NCI-H1436 (cell line): ENCODE results near the gene ST3GAL6.

Source experiments
- DNase-seq: peaks from one replicate; lab custom pipeline; 2025; lab: John Stamatoyannopoulos, UW

The ST3GAL6 gene, protein sequence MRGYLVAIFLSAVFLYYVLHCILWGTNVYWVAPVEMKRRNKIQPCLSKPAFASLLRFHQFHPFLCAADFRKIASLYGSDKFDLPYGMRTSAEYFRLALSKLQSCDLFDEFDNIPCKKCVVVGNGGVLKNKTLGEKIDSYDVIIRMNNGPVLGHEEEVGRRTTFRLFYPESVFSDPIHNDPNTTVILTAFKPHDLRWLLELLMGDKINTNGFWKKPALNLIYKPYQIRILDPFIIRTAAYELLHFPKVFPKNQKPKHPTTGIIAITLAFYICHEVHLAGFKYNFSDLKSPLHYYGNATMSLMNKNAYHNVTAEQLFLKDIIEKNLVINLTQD

DNA sequence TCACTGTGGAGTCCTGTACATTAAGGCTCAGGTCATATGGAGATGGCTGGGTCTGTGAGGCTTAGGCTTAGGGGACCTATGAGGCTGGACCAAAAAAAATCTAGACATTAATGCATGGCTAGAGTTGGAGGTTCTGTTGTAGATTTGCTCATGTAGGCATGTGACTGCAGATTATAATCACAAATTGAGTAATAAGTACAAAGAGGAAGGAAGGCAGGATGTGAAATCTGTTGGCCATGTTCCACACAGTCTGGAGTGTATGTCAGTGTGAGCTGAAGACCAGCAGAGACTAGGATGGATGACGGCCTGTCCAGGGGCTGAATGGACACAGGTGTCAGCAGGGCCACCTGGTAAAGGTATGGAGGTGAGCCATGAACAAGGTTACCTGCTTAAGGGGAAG, at the start of gene ST3GAL6:
TSS of gene ST3GAL6 (plus strand) at position 265 of the 400 bp plus-strand sequence. CDS start 5,101 bp downstream, outside the sequence.
- DNase-seq, result no peak

DNA sequence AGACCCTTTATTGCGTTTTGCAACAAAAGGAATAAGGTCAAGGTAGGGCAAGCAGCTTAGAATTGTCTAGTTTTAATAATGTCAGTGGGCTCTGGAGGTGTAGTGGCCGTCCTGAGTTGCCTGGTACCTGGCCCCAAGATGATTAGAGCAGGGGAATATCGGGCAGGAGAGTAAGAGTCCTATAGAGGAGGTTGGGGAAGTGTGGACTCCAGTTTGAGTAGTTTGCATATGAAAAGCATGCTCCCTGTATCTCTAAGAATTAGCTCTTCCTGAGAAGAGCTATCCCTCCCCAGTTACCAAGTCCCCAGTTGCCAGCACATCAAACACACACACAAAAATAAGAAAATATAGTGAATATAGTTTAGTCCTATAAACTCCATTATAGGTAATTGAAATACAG, 49.2 kb upstream of the ST3GAL6 start:
- DNase-seq, result no peak

DNA sequence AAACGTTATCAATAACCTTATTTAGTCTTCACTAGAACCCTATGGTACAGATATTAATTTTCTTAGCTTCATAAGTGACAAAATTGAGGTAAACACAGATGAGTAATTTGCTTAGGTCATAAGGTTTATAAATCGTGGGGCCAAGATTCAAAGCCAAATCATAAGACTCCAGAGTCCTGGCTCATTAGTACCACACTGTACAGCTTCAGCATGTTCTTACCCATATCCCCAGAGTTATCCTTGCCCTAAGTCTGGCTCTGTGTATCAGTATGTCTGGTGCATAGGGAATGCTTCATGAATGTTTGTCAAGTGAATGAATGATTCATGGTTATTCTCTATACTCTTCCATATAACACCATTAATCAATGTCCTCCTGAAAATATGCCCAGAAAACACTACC, 45.6 kb upstream of the ST3GAL6 start:
- no peak for DNase-seq

DNA sequence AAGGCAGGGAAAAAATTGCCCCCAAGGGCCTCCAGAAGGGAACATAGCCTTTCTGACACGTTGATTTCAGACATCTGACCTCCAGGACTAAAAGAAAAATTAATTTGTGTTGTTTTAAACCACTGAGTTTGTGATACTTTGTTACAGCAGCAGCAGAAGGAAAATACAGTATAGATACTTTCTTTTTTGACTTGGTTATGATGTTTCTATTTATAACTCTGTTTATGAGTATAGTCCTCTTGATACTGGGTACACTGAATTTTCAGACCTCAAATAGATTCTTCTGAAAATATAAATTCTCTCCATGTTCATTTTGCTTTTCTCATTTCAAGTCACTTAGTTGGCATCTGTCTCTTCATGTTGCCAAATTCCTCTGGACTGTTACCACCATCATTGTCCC, 44.4 kb upstream of the ST3GAL6 start:
- DNase-seq, result no peak

DNA sequence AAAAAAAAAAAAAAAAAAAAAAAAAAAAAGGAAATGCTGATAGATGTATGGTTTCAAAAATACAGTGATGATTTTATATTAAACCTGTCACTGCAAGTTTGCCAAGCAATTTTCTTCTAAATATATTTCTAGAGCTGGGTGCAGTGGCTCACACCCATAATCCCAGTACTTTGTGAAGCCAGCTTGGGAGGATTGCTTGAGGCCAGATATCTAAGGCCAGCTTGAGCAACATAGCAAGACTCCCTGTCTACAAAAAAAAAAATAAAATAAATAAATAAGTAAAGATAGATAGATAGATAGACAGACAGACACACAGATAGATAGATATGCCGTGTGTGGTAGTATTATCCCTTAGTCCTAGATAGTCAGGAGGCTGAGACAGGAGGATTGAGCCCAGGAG, 41.4 kb upstream of the ST3GAL6 start:
- no peak for DNase-seq

DNA sequence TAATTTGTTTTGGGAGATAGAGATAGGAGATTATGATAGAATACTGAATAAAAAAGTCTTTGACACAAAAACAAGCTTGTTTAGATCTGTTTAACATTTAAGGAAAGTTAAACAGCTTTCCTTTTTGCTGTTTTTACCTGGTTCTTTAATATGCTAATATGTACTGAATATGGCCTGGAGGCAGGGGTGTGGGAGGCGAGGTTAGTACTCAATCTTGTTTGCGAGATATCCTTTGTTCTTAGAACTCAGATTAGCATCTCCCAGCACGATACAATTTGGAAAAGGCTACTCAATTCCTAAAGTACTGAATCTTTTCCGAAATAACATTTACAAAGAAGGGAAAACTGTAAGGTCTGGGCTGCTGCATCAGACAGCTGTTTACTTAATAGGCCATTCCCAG, 40.8 kb upstream of the ST3GAL6 start:
- DNase-seq, result no peak

DNA sequence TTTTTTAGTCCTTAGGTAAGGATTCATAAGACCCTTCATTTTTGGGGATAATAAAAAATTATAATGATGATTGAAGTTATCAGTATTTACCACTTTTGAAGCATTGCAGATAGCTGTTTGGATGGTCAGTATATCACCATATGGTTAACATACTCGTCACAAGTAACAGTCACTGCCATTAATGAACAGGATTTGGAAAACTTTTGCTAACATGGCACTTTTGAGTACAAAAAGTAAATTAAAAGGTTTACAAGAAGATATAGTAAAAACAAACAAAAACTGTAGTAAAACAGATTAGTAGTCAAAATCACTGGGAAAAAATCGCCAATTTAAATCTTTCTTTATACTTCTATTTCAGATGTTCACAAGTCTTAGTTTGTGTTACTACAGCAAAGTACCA, 37.8 kb upstream of the ST3GAL6 start:
- DNase-seq, result no peak

DNA sequence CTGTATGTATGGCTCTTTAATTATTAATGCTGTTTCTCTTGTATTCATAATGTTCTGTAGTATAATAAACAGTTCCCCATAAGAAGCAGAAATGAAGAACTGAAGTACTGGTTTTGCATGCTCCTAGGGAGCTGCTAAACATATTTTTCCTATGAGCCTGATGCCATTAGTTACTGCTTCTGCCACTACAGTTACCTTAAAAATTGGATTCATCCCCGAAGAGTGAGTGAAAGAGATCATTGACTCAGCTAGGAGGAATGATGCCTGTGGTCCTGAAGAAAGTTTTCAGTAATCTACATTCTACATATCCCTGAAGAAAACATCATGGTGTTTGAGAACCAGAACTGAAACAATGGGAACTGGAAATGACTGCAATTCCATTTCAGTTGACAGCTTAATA, 37.1 kb upstream of the ST3GAL6 start:
- no peak for DNase-seq

DNA sequence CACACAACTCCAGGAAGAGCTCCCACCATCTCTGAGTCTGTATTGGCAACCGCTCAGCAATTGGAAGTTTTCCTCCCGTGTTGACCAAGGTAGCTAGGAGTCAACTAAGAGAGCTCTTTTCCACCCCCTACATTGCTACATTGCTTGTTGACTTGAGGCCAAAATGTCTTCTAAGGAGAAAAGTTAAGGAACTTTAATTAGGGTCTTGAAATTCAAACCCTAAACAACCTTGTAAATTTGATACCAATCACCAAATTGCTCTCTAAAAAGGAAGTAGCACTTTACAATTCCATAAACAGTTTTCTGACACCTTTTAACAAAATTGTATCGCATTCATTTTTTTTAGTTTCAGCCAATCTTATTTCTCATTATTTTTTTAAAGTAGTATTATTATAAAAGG, 35.5 kb upstream of the ST3GAL6 start:
- DNase-seq, result no peak

DNA sequence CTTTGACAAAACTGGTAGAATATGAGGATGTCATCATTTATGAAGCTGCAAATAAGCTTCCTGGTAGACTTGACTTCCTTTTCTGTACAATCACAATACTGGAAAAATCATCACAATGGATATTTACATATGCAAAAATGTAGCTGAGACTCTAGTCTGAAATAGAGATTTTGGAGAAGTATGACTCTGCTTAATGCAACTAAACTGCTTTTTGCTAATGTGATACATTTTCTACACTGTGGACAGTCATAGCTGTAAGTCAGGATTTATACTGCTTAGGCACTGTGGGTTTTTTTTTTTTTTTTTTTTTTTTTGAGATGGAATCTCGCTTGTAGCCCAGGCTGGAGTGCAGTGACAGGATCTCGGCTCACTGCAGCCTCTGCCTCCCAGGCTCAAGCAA, 34.5 kb upstream of the ST3GAL6 start:
- DNase-seq, result no peak

DNA sequence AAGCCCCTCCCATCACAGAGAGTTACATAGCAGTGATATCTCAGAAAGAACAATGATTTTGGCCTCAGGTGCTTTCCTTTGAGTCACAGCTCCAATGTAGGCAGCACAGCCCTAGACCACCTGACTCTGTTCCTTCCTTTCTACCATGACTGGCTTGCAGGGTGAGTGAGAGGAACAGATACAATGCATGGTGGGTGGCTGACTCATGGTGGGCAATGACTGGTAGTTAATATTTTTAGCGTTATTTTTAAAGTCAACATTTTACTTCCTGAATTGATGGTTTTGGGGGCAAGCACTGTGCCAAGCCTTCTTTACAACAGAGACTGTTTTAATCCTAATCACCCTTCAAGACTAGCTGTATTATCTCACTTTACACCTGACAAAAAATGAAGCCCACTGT, 32.8 kb upstream of the ST3GAL6 start:
- DNase-seq, result no peak

DNA sequence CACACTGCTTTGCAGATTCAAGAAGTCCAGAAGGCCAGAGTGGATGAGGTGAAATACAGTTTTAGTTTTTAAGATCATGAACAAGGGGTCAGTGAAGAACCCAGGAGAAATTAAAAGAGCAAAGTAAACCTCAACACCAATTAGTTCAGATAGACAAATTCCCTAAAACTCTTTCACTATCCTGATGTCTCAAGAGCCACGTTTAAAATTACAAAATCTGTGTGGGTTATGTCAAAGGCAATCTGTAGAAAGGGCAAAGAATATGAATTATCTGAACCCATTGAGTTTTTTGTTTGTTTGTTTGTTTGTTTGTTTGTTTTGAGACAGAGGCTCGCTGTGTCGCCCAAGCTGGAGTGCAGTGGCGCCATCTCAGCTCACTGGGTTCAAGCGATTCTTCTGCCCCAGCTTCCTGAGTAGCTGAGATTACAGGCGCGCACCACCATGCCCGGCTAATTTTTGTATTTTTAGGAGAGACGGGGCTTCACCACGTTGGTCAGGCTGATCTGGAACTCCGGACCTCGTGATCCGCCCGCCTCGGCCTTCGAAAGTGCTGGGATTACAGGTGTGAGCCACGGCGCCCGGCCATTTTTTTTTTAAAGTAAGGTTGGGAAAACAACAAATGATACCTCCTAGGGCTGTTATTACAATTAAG, 32.1 kb upstream of the ST3GAL6 start:
- no peak for DNase-seq

DNA sequence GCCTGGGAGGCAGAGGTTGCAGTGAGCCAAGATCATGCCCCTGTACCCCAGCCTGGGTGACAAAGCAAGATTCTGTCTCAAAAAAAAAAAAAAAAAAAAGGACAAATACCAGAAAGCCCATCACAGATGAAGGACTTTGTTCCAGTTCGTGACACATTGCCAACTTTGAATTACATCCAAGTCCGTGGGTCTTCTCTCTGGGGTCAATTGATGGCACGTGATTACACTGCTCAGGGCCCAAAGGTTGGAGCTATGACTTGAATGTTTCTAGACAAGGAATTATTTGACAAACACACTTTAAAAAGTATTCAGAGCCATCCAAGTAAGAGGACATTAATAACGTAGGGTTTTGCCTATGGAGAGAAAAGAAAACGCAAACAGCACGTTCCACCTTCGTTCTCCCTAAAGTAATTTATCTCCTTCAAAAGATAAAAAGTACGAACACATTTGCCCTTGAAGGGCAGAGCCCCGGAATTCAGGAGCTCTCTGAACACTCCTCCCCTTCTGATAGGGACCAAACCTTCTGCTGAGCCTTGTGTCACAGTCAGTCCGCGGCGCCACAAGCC, 31.3 kb upstream of the ST3GAL6 start:
- DNase-seq, result no peak

DNA sequence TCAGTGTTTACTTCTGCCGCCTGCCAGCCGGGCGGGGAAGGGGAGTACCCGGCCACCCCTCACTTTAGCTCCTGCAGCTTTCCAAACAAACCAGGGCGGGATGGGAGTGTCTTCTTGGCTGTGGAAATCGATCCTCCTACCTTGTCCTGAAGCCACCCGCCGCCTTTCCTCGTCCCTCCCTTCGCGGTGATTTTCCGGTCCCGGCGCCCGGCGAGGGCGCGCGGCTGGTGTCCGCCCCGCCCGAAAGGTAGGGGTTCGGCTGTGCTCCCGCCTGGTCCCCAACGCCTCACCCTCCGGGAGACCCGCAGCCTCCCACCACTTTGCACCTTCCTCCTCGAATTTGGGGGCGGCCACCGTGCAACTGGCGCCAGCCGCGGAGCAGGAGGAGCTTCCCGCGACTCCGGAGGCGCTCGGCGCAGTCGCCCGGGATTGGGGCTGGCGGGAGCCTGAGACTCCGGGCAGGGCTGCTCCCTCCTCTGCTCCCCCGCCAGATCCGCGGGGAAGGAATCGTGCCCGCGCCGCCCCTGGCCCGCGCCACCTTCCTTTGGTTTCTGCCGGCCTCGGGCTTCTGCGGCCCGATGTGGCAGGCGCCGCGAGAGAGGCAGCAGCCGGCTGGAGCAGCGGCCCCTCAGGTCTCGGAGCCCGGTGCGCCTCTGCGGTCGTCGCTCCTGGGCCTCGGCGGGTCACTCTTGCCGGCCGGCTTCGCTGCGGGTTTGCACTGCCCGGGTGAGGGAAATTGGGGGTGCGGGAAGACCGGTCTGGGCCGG, 30.7 kb upstream of the ST3GAL6 start:
- DNase-seq, result no peak

DNA sequence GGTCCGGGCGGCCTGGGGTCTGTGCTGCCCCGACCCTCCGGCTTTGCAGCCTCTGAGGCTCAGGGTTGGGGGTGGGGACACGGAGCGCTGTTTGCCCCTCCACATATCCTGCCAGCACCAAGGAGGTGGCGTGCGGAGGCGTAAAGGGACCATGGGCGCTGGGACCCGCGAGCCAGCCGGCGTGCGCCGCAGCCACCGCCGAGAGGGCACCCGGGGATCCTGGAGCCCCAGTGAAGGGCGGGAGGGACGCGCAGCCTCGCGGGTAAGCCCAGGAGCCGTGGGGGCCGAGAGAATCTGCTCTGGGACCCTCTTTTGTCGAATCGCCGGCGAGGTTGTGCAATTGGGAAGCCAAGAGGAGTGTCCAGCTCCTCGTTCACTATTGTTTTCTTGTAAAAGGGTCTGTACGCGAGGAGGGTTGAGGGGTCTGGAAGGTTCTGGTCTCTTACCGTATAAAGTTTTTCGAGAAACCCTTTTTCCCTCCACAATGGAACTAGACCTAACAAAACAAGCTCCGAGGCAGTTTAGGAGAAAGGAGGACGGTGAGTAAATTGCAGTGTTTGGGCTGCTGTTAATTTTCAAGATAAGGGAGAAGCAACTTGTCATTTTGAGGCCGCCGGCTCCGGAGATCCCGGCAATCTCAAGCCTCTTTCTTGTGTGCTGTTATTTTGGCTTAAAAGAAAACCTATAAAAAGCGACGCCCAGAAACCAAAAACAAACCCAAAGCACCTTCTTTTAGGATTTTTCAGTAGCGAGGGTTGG, 29.9 kb upstream of the ST3GAL6 start:
- no peak for DNase-seq

DNA sequence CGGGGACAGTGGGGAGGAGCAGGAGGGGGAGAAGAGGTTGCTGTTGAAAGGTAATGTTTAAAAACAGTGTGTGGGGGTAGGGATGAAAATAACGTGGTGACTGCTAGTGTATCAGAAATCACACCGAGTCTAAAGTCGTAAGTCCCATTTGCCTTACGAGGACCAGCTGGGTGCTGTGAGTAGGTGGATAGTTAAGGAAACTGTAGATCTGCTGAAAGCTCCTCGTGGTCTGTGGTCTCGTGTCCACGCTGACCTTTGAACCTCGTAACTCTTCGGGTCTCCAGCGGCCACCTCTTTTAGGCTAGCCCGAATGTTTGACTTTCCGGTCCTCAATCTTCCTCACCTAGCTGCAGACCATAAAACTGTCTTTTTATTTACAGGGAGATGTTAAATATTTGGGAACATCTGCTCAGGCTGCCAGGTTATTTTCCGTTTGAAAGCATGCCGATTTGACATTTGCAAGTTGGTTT, 29.3 kb upstream of the ST3GAL6 start:
- DNase-seq, result no peak

DNA sequence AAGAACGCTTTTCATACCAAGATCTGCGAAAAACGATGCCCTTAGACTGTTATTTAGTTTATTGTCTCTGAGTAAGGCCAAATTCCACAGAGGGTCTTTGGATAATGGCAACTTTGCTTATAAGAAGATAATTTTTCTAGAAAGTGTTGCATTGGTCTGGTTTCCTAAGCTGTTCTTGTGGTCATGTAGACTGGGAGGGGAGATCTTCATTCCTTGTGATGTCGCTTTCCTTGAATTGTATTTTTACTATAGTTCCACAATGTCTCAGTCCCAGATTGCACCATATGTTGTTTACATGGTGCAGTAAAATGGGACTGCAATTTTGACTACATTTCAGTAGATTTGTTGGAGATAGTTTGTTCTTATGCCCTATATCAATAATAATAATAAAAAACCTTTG, 28.8 kb upstream of the ST3GAL6 start:
- no peak for DNase-seq

DNA sequence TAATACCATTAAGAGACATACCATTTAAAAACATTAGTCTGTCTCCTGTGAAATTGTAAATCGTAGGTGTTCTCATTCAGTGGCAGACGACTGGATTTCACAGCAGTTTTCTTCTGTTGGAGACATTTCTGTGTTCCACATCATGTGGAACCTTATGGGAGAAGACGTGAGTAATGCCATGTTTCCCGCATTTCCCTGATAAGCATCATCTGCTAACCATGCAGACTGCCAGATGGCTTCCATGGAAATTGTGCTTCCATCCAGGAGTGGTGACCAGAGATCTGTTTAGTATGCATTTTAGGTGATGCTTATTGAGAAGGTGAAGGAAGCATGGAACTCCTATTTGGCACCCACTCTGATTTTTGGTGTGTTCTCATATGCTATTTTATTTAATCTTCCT, 28.4 kb upstream of the ST3GAL6 start:
- no peak for DNase-seq

DNA sequence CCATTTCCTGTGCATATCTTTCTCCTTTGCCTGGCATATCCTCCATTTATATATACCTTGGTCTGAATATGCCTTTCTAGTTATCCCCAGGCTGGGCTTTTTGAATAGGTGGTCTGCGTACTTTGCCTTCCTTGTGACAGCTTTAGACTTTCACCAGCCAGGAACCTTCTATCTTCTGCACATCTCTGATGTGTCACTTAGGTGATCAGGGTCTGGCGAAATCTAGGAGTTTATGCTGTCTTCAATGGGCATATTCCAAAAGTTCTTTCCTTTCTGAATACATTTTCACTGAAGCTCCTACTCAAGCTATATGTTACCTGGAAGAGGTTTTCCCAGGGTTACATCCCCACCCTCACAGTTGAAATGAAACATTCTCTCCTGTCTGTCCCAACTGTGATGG, 27.8 kb upstream of the ST3GAL6 start:
- DNase-seq, result no peak

DNA sequence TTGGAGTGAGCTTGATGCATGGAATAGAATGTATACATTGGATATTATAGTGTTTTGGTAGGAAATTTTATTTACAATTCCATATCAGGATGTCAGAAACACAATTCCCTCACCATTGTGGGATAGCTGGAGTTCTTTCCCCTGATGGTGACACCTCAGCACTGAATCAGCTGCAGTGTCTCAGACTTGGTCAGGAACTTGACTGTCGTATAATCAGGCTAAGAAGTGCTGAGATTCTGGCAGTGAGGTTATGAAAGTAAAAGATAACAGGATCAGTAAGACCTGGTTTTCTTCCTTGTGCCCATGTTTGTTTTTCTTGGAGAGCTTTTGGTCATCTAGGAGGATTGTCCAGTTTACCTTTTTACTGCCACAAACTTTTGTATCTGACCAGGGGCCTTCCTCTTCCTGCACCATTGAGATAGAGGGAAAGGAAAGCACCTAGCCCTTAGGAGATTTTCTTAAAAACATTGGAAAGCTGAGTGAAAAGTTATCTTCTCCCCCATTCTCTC, 27.3 kb upstream of the ST3GAL6 start:
- no peak for DNase-seq

DNA sequence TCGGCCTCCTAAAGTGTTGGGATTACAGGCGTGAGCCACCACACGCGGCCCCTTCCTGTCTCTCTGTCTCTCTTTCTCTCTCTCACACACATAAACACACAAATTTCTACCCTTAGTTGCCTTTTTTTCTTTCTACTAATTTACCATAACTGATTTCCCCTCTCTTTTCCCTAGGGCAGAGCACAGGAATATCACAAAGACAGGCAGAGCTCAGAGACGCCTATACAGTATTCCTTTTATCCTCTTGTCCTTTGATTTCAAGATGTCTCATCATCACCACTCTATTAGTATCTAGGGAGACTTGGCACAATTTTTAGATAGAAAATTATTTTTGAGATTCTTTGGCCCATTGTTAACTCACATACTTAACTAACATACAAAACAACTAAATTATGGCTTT, 25.8 kb upstream of the ST3GAL6 start:
- DNase-seq, result no peak

DNA sequence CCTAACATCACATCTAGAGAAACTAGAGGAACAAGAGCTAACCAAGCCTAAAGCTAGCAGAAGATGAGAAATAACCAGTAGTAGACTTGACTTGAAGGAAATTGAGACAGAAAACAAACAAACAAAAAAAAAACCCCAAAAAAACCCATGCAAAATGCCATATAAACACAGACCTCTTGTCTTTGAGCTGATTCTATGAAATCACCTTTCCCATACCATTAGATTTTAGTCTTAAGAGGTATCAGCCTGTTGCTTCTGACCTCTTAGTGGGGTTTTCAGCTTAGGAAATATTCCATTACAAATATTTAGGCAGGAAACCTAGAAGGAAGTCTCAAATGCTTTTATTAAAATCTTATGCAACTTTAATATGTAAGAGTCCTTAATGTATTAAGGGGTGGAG, 23.9 kb upstream of the ST3GAL6 start:
- DNase-seq, result no peak
